GM18873 (cell line): ENCODE results near the gene CASKIN2.

ENCODE experiments used
- ATAC-seq: cut with Tn5 transposase; IDR thresholded peaks from one replicate; pipeline ENCODE4 v1.9.1; 2021; ENCODE audit warnings: mild to moderate bottlenecking, moderate library complexity, moderate number of reproducible peaks; ENCODE audit not compliant: unreplicated experiment, low FRiP score

The CASKIN2 gene

GRCh38 chr17:75506888-75507287, 8.4 kb downstream of the CASKIN2 start:
- no peak for ATAC-seq

GRCh38 chr17:75506134-75506533, 9.2 kb downstream of the CASKIN2 start:
- ATAC-seq, result no peak

GRCh38 chr17:75505640-75506039, 9.7 kb downstream of the CASKIN2 start:
- no peak for ATAC-seq

GRCh38 chr17:75505152-75505409, 10.3 kb downstream of the CASKIN2 start:
- no peak for ATAC-seq

- no peak for ATAC-seq
Measured at GRCh38 chr17:75504347-75505151, 10.8 kb downstream of the CASKIN2 start.

GRCh38 chr17:75503976-75504346, 11.4 kb downstream of the CASKIN2 start:
- no peak for ATAC-seq

GRCh38 chr17:75503337-75503950, 11.9 kb downstream of the CASKIN2 start:
- ATAC-seq, result no peak

- ATAC-seq, result no peak
Measured at GRCh38 chr17:75502721-75503329, 12.5 kb downstream of the CASKIN2 start.

GRCh38 chr17:75502072-75502720, 13.1 kb downstream of the CASKIN2 start:
- no peak for ATAC-seq

GRCh38 chr17:75501378-75502071, 13.8 kb downstream of the CASKIN2 start:
- ATAC-seq, result no peak

- no peak for ATAC-seq
Measured at GRCh38 chr17:75500419-75501216, 14.7 kb downstream of the CASKIN2 start.

GRCh38 chr17:75499313-75500022, 15.9 kb downstream of the CASKIN2 start:
- no peak for ATAC-seq

GRCh38 chr17:75498726-75499213, 16.6 kb downstream of the CASKIN2 start:
- no peak for ATAC-seq

GRCh38 chr17:75498039-75498725, 17.2 kb downstream of the CASKIN2 start:
- ATAC-seq, result no peak

- ATAC-seq, result no peak
Measured at GRCh38 chr17:75496005-75496404, 19.3 kb downstream of the CASKIN2 start.

- no peak for ATAC-seq
Measured at GRCh38 chr17:75494326-75494877, 20.9 kb downstream of the CASKIN2 start.

- ATAC-seq, result no peak
Measured at GRCh38 chr17:75493476-75494129, 21.7 kb downstream of the CASKIN2 start.
